H54 (cell line): ENCODE results near the gene HIP1R.
A peak's percentile ranks its signal among the peaks of the same experiment; 100 is the strongest.

Experiments used
- DNase-seq: peaks from one replicate; pipeline ENCODE4 v3.0.0; 2011; ENCODE audit warnings: low spot score, mixed read lengths; ENCODE audit not compliant: insufficient read length
- FAIRE-seq: peaks from 3 replicates; lab custom pipeline; 2011; peaks lifted over from hg19 to GRCh38; lab: Jason Lieb, UNC
- POLR2A ChIP-seq: IDR thresholded peaks from 2 replicates; pipeline ENCODE4 v1.6.1; 2011; ENCODE audit warnings: low read depth, mild to moderate bottlenecking, low read length

Gene HIP1R

GRCh38 chr12:122839907-122840554 is 4.8 kb downstream of the HIP1R start:
- TF ChIP-seq POLR2A = no peak
- no peak for FAIRE-seq
- no peak for DNase-seq

GRCh38 chr12:122840580-122841513 is 5.6 kb downstream of the HIP1R start:
- no peak for DNase-seq
- no peak for TF ChIP-seq POLR2A
- no peak for FAIRE-seq

GRCh38 chr12:122841544-122842321 is 6.5 kb downstream of the HIP1R start:
- DNase-seq (peak; percentile 90), FAIRE-seq (no peak)
- no peak for TF ChIP-seq POLR2A

GRCh38 chr12:122842505-122843405 is 7.5 kb downstream of the HIP1R start:
- FAIRE-seq (no peak), DNase-seq (no peak)
- no peak for TF ChIP-seq POLR2A

- no peak for DNase-seq
- no peak for TF ChIP-seq POLR2A
- no peak for FAIRE-seq
Observed at GRCh38 chr12:122843455-122843854, 8.2 kb downstream of the HIP1R start.

- TF ChIP-seq POLR2A = no peak
- DNase-seq (no peak), FAIRE-seq (no peak)
Observed at GRCh38 chr12:122844366-122844971, 9.2 kb downstream of the HIP1R start.

GRCh38 chr12:122845041-122845864 is 10.0 kb downstream of the HIP1R start:
- DNase-seq = no peak
- FAIRE-seq = no peak
- no peak for TF ChIP-seq POLR2A

- DNase-seq (no peak), FAIRE-seq (no peak)
- no peak for TF ChIP-seq POLR2A
Observed at GRCh38 chr12:122845865-122846621, 10.8 kb downstream of the HIP1R start.

- no peak for TF ChIP-seq POLR2A
- DNase-seq = no peak
- FAIRE-seq = no peak
Observed at GRCh38 chr12:122846622-122847515, 11.6 kb downstream of the HIP1R start.

GRCh38 chr12:122847516-122847836 is 12.2 kb downstream of the HIP1R start:
- TF ChIP-seq POLR2A = no peak
- no peak for DNase-seq
- FAIRE-seq = no peak

- no peak for TF ChIP-seq POLR2A
- DNase-seq (no peak), FAIRE-seq (no peak)
Observed at GRCh38 chr12:122847921-122848421, 12.7 kb downstream of the HIP1R start.
